Measurements from ENCODE around the gene ZNF565. TPM values are rescaled to one million over a fixed set of nuclear protein-coding genes. Genes with fewer than 3 reads are reported as not detected.

The ZNF565 gene
- total RNA-seq, result 1 to 10 TPM; 3.0 to 9.2 (median 4.9) TPM

DNA sequence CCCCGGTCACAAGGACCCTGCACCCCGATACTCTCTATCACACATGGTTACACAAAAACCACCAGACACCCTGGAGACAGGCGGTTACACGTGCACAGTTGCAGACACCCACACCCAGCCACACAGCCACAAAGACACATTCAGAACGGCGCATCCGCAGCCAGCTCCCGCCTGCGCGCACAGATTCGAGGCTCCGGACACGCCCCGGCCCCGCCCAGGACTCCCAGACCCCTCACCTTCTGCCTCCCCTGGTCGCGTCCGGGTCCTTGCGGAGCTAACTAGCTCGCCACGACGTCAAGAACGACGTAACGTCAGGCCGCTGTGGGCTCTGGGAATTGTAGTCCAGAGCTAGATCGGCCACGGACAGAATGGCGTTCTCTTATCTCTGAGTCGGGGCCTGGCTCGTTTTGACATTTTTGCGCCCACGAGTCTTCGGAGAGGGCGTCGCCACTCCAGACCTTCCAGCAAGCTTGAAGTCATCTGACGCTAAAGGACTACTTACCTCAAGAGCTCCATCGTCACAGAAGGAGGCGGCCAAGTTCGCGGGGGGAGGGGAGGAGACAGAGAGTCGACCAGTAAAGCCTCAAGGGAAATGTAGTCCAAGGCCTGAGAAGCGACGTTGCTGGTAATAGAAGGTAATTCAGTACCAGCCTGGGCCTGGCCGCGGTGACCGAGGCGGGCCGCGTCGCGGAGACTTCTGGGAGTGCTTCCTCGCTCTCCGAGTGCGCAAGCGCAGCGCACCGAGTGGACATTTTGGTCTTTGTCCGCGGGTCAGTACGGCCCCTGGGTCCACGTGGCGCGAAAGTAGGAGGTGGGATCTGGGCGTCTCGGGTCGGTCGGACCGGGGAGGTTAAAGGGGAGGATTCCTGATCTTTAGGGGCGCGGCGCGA, at the start of gene ZNF565, which contains the start of gene ZNF146:
ZNF565 (minus strand) TSS at position 280 of the 890 bp plus-strand sequence. CDS start 12,680 bp downstream, outside the sequence.
ZNF146 (plus strand) TSS at position 721 of the 890 bp plus-strand sequence. CDS start 21,335 bp downstream, outside the sequence.
- Histone ChIP-seq H3K9me3 (no peaks in the 10 kb centered on the region), H3K27me3 (no peaks in the 10 kb centered on the region), H3K27ac (peak within 1 kb of the TSS; percentile 93 to 96 (median 93)), H3K36me3 (peaks cover 0 to 6% (median 0%) of the 10 kb centered on the region in 3 donors), H3K4me1 (peaks cover 0 to 14% (median 3%) of the 10 kb centered on the region in 4 donors), H3K4me3 (peak within 1 kb of the TSS; percentile 75 to 95 (median 83))
- peak; percentile 96 to 99 (median 98) for DNase-seq
- TF ChIP-seq CTCF (IDR thresholded peaks at IDR 0.05), result peak in 4 of 6 experiments; percentile 37 to 45 (median 44)
- TF ChIP-seq POLR2A (IDR thresholded peaks at IDR 0.05), result peak; percentile 54 to 63

GRCh38 chr19:36259211-36259610, 44.7 kb upstream of the ZNF565 start:
- Histone ChIP-seq H3K36me3 (no peaks in the 10 kb centered on the region), H3K27me3 (no peaks in the 10 kb centered on the region), H3K27ac (no peak overlapping the region), H3K4me1 (no peaks in the 10 kb centered on the region), H3K4me3 (no peak overlapping the region), H3K9me3 (peaks cover 0 to 3% (median 0%) of the 10 kb centered on the region in 4 donors)
- TF ChIP-seq CTCF (IDR thresholded peaks at IDR 0.05), result no peak
- no peak for TF ChIP-seq POLR2A (IDR thresholded peaks at IDR 0.05)
- no peak for DNase-seq

- Histone ChIP-seq H3K27ac (no peak overlapping the region), H3K4me1 (no peaks in the 10 kb centered on the region), H3K27me3 (no peaks in the 10 kb centered on the region), H3K36me3 (no peaks in the 10 kb centered on the region), H3K9me3 (peaks cover 0 to 3% (median 0%) of the 10 kb centered on the region in 4 donors), H3K4me3 (peak overlapping the region in 1 of 4 donors; percentile 50)
- DNase-seq, result no peak
- TF ChIP-seq POLR2A (IDR thresholded peaks at IDR 0.05) (no peak), CTCF (IDR thresholded peaks at IDR 0.05) (no peak)
Observed at GRCh38 chr19:36258028-36258875, 43.8 kb upstream of the ZNF565 start.

GRCh38 chr19:36257520-36257876, 43.0 kb upstream of the ZNF565 start:
- Histone ChIP-seq H3K4me3 (peak overlapping the region in 3 of 4 donors; percentile 32 to 50 (median 39)), H3K4me1 (no peaks in the 10 kb centered on the region), H3K9me3 (peaks cover 0 to 3% (median 0%) of the 10 kb centered on the region in 4 donors), H3K27ac (no peak overlapping the region), H3K27me3 (no peaks in the 10 kb centered on the region), H3K36me3 (no peaks in the 10 kb centered on the region)
- DNase-seq, result no peak
- TF ChIP-seq CTCF (IDR thresholded peaks at IDR 0.05), result no peak
- TF ChIP-seq POLR2A (IDR thresholded peaks at IDR 0.05), result no peak

GRCh38 chr19:36256853-36257519, 42.5 kb upstream of the ZNF565 start:
- H3K36me3 ChIP-seq, result no peaks in the 10 kb centered on the region
- H3K9me3 ChIP-seq, result peaks cover 0 to 3% (median 0%) of the 10 kb centered on the region in 4 donors
- no peaks in the 10 kb centered on the region for H3K4me1 ChIP-seq
- H3K4me3 ChIP-seq, result peak overlapping the region in 3 of 4 donors; percentile 32 to 50 (median 39)
- H3K27me3 ChIP-seq, result no peaks in the 10 kb centered on the region
- H3K27ac ChIP-seq, result no peak overlapping the region
- DNase-seq, result no peak
- TF ChIP-seq POLR2A (IDR thresholded peaks at IDR 0.05) (no peak), CTCF (IDR thresholded peaks at IDR 0.05) (no peak)

All from Peyer's patch (tissue), 4 donors.